Measurements from ENCODE around the gene AGBL4.

Gene AGBL4

DNA sequence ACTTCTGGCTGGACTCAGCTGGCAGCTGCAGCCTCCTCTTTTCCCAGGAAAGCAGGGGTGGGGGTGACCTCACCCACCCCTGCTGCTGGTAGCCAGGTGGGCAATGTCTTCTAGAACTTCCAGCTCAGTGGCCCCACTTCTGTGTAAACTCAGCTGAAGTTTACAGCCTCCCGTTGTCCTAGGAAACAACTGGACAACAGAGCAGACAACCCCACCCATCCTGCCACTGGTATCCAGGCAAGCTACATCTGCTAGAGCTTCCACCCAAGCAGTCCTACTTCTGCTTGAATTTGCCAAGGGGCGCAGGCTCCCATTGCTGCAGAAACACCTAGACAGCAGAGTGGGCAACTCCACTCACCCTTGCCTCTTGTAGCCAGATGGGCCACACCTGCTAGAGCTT lies 937.4 kb downstream of the AGBL4 start:
- Histone ChIP-seq H3K36me3 (ENCODE audit: insufficient read depth, low read length) (no peaks in the 10 kb centered on the region), H3K4me1 (ENCODE audit: insufficient read depth, low read length) (no peaks in the 10 kb centered on the region), H3K9me3 (ENCODE audit: low read length) (no peaks in the 10 kb centered on the region), H3K27ac (ENCODE audit: low read depth, low read length) (no peak overlapping the region), H3K27me3 (ENCODE audit: control insufficient read depth in 1 of 2, insufficient read depth in 2 of 2, low read length in 2 of 2) (no peaks in the 10 kb centered on the region), H3K4me3 (ENCODE audit: low read depth in 1 of 2, low read length in 2 of 2) (no peak overlapping the region), H3K9ac (ENCODE audit: low read length) (no peak overlapping the region)

DNA sequence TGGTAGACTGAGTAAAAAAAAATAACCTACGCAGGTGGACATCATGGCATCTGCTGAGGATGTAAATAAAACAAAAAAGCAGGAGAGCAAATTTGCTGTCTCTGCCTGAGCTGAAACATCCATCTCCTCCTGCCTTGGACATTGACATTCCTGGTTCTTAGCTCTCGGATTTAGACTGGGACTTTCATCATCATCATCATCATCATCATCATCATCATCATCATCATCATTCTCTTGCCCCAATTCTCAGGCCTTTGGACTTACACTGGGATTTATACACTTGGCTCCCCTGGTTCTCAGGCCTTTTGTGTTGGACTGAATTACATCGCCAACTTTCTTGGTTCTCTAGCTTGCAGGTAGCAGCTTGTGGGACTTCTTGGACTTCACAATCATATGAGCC lies 938.7 kb downstream of the AGBL4 start:
- Histone ChIP-seq H3K9ac (ENCODE audit: low read length) (no peak overlapping the region), H3K27ac (ENCODE audit: low read depth, low read length) (no peak overlapping the region), H3K4me1 (ENCODE audit: insufficient read depth, low read length) (no peaks in the 10 kb centered on the region), H3K9me3 (ENCODE audit: low read length) (no peaks in the 10 kb centered on the region), H3K4me3 (ENCODE audit: low read depth in 1 of 2, low read length in 2 of 2) (no peak overlapping the region), H3K36me3 (ENCODE audit: insufficient read depth, low read length) (no peaks in the 10 kb centered on the region), H3K27me3 (ENCODE audit: control insufficient read depth in 1 of 2, insufficient read depth in 2 of 2, low read length in 2 of 2) (no peaks in the 10 kb centered on the region)

DNA sequence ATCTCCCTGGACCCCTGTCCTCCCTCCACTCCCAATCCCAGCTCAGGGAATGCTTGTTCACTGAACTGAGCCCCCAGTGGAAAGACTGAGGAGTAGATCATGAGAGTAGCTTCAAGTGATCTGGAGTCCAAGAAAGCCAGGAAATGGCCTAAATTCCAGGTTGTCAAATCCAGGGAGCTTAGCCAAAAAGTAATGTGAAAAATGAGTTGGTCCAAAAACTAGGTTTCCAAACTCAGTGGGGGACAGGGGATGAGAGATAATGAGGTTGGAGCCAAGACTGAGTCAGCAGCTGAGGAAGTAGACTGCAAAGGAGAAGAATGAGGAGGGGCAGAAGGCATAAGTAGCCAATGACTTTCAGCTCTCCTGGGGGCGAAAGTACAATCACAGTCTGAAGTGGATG lies 963.0 kb downstream of the AGBL4 start:
- no peaks in the 10 kb centered on the region for H3K27me3 ChIP-seq (ENCODE audit: control insufficient read depth in 1 of 2, insufficient read depth in 2 of 2, low read length in 2 of 2)
- H3K27ac ChIP-seq (ENCODE audit: low read depth, low read length) = no peak overlapping the region
- no peak overlapping the region for H3K9ac ChIP-seq (ENCODE audit: low read length)
- H3K36me3 ChIP-seq (ENCODE audit: insufficient read depth, low read length) = no peaks in the 10 kb centered on the region
- no peak overlapping the region for H3K4me3 ChIP-seq (ENCODE audit: low read depth in 1 of 2, low read length in 2 of 2)
- H3K9me3 ChIP-seq (ENCODE audit: low read length) = no peaks in the 10 kb centered on the region
- H3K4me1 ChIP-seq (ENCODE audit: insufficient read depth, low read length) = no peaks in the 10 kb centered on the region

DNA sequence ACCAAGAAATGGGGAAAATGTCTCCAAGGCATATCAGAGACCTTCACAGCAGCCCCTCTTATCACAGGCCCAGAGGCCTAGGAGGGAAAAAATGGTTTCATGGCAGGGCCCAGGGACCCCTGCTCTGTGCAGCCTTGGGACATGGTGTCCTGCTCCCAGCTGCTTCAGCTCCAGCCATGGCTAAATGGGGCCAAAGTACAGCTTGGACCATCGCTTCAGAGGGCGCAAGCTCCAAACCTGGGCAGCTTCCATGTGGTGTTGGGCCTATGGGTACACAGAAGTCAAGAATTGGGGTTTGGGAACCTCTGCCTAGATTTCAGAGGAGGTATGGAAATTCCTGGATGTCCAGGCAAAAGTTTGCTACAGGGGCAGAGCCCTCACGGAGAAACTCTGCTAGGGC lies 964.7 kb downstream of the AGBL4 start:
- H3K4me3 ChIP-seq (ENCODE audit: low read depth in 1 of 2, low read length in 2 of 2) = no peak overlapping the region
- H3K4me1 ChIP-seq (ENCODE audit: insufficient read depth, low read length) = no peaks in the 10 kb centered on the region
- H3K9ac ChIP-seq (ENCODE audit: low read length) = no peak overlapping the region
- H3K9me3 ChIP-seq (ENCODE audit: low read length) = no peaks in the 10 kb centered on the region
- H3K27ac ChIP-seq (ENCODE audit: low read depth, low read length) = no peak overlapping the region
- H3K36me3 ChIP-seq (ENCODE audit: insufficient read depth, low read length) = no peaks in the 10 kb centered on the region
- no peaks in the 10 kb centered on the region for H3K27me3 ChIP-seq (ENCODE audit: control insufficient read depth in 1 of 2, insufficient read depth in 2 of 2, low read length in 2 of 2)

DNA sequence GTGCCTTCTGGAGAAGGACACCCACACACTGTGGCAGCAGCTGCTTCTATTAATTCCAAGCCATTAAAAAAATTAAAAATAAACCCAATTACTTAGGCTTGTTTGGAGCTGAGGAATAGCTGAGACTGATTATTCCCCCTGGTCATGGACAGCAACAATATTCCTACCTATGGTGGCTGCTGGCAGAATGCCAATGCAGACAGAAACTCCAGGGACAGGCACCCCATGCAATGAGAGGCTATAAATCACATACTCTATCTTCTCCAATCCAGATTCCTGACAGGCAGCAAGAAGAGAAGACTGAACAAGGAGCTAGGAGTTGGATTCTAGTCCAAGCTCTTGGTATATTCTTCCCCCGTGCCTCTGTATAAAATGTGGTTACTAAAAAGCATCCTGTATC lies 971.7 kb downstream of the AGBL4 start:
- H3K9me3 ChIP-seq (ENCODE audit: low read length) = no peaks in the 10 kb centered on the region
- no peaks in the 10 kb centered on the region for H3K27me3 ChIP-seq (ENCODE audit: control insufficient read depth in 1 of 2, insufficient read depth in 2 of 2, low read length in 2 of 2)
- H3K27ac ChIP-seq (ENCODE audit: low read depth, low read length) = no peak overlapping the region
- no peaks in the 10 kb centered on the region for H3K36me3 ChIP-seq (ENCODE audit: insufficient read depth, low read length)
- no peak overlapping the region for H3K4me3 ChIP-seq (ENCODE audit: low read depth in 1 of 2, low read length in 2 of 2)
- H3K9ac ChIP-seq (ENCODE audit: low read length) = no peak overlapping the region
- no peaks in the 10 kb centered on the region for H3K4me1 ChIP-seq (ENCODE audit: insufficient read depth, low read length)

DNA sequence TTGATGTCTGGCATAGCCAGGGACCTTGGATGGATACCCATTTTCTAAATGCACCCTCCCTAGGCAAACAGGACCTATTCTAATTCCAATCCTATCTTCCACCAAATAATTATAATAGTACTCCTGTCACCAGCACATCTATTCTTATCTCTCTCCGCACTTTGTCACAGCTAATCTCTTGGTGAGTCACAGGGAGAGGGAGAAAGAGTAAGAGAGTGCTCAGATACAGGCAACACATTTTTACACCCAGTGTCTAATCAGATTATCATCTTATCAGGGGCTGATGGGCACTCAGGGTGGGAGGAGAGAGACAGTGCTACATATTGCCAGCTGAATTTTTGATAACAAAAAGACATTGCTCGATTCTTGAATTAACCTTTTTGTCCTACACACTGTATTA lies 972.1 kb downstream of the AGBL4 start:
- H3K4me3 ChIP-seq (ENCODE audit: low read depth in 1 of 2, low read length in 2 of 2) = no peak overlapping the region
- H3K27me3 ChIP-seq (ENCODE audit: control insufficient read depth in 1 of 2, insufficient read depth in 2 of 2, low read length in 2 of 2) = no peaks in the 10 kb centered on the region
- H3K9me3 ChIP-seq (ENCODE audit: low read length) = no peaks in the 10 kb centered on the region
- no peaks in the 10 kb centered on the region for H3K4me1 ChIP-seq (ENCODE audit: insufficient read depth, low read length)
- H3K9ac ChIP-seq (ENCODE audit: low read length) = no peak overlapping the region
- H3K36me3 ChIP-seq (ENCODE audit: insufficient read depth, low read length) = no peaks in the 10 kb centered on the region
- no peak overlapping the region for H3K27ac ChIP-seq (ENCODE audit: low read depth, low read length)

DNA sequence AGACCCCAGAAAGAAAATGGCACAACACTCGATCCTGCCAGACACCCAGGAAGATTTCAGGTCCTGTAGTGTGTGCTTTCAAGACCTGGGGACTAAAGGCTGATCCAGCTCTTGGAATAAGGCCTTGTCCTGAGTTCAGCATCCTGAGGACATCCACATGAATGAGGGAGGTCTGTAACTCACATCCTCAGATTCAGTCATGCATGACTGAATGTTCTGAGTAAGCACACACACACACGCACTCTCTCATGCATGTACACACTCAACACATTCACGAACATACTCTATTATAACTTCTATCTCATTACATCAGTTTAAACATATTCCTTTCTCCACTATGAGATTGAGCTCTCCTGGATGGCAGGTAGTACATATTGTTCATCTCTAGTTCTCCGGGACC lies 973.7 kb downstream of the AGBL4 start:
- no peak overlapping the region for H3K9ac ChIP-seq (ENCODE audit: low read length)
- no peaks in the 10 kb centered on the region for H3K27me3 ChIP-seq (ENCODE audit: control insufficient read depth in 1 of 2, insufficient read depth in 2 of 2, low read length in 2 of 2)
- H3K9me3 ChIP-seq (ENCODE audit: low read length) = no peaks in the 10 kb centered on the region
- no peak overlapping the region for H3K4me3 ChIP-seq (ENCODE audit: low read depth in 1 of 2, low read length in 2 of 2)
- no peaks in the 10 kb centered on the region for H3K36me3 ChIP-seq (ENCODE audit: insufficient read depth, low read length)
- H3K4me1 ChIP-seq (ENCODE audit: insufficient read depth, low read length) = no peaks in the 10 kb centered on the region
- H3K27ac ChIP-seq (ENCODE audit: low read depth, low read length) = no peak overlapping the region

DNA sequence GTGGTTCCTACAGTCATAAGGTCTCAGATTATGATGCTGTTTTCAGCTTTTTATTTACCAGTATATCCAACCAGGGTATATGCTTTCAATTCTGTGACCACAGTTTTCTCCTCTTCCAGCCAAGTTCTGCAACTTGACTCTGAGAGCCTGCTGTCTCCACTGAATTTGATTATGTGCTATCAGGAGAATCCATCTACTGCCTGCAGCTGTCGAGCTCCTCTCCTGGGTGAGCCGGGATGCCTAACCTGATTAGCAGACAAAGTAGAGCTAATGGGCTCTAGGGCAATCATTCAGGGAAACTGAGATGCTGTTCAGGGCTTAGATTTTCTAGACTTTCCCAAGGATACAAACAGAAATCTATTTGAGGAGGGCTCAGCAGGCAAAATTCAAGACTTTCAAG lies 975.6 kb downstream of the AGBL4 start:
- H3K27ac ChIP-seq (ENCODE audit: low read depth, low read length) = no peak overlapping the region
- H3K27me3 ChIP-seq (ENCODE audit: control insufficient read depth in 1 of 2, insufficient read depth in 2 of 2, low read length in 2 of 2) = no peaks in the 10 kb centered on the region
- no peak overlapping the region for H3K4me3 ChIP-seq (ENCODE audit: low read depth in 1 of 2, low read length in 2 of 2)
- no peak overlapping the region for H3K9ac ChIP-seq (ENCODE audit: low read length)
- H3K9me3 ChIP-seq (ENCODE audit: low read length) = no peaks in the 10 kb centered on the region
- no peaks in the 10 kb centered on the region for H3K36me3 ChIP-seq (ENCODE audit: insufficient read depth, low read length)
- no peaks in the 10 kb centered on the region for H3K4me1 ChIP-seq (ENCODE audit: insufficient read depth, low read length)

DNA sequence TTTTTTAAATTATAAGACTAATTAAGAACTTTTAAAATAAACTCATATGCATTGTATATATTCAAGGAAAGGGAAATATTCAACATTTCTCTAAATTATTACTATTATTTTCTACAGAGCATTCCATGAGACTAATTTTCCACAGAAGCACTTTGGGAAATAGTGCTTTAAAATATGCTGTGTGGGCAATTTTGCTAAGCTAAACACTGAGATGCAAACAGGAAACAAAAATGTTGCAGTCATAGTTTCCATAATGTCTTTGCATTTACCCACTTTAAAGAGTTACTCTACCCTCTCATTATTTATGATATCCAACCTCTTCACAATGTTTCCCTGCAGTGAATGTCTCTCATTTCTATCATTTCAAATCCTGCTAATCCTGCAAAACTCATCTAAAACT lies 977.4 kb downstream of the AGBL4 start:
- Histone ChIP-seq H3K27ac (ENCODE audit: low read depth, low read length) (no peak overlapping the region), H3K9ac (ENCODE audit: low read length) (no peak overlapping the region), H3K36me3 (ENCODE audit: insufficient read depth, low read length) (no peaks in the 10 kb centered on the region), H3K4me1 (ENCODE audit: insufficient read depth, low read length) (no peaks in the 10 kb centered on the region), H3K27me3 (ENCODE audit: control insufficient read depth in 1 of 2, insufficient read depth in 2 of 2, low read length in 2 of 2) (no peaks in the 10 kb centered on the region), H3K9me3 (ENCODE audit: low read length) (no peaks in the 10 kb centered on the region), H3K4me3 (ENCODE audit: low read depth in 1 of 2, low read length in 2 of 2) (no peak overlapping the region)

DNA sequence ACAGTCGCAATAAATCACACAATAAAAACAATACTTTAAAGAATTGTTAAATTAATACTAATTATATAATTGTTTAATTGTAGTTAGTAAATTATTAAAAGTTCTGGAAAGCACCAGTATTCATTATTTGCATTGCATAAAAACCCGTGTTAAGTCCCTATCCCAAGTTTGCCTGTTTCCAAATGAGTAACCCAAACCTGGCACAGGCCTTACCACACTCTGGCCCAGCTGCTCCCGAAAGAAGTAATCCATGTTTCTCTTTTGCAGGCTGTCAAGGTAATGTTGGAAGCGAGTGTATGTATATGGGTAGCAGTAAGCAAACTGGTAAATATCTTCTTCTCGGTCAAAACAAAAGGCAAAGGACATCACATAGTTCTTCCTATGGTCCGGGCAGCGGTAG lies 978.4 kb downstream of the AGBL4 start:
- Histone ChIP-seq H3K9ac (ENCODE audit: low read length) (no peak overlapping the region), H3K4me1 (ENCODE audit: insufficient read depth, low read length) (no peaks in the 10 kb centered on the region), H3K27me3 (ENCODE audit: control insufficient read depth in 1 of 2, insufficient read depth in 2 of 2, low read length in 2 of 2) (no peaks in the 10 kb centered on the region), H3K27ac (ENCODE audit: low read depth, low read length) (no peak overlapping the region), H3K9me3 (ENCODE audit: low read length) (no peaks in the 10 kb centered on the region), H3K4me3 (ENCODE audit: low read depth in 1 of 2, low read length in 2 of 2) (no peak overlapping the region), H3K36me3 (ENCODE audit: insufficient read depth, low read length) (no peaks in the 10 kb centered on the region)

DNA sequence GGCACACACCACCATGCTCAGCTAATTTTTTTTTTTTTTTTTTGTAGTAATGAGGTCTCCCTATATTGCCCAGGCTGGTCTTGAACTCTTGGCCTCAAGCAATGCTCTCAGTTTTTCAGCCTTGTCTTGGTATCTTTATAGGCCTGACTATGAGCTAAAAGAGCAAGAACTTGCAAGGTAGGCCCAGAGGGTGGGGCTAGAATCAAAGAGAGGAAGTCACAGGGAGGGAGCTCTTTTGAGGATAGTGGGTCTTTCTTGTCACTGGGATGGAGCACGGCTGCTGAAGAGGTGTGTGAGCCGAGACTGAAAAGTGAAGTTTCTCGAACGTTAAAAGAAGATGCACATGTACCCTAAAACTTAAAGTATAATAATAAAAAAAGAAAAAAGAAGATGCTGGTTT lies 987.1 kb downstream of the AGBL4 start:
- H3K4me3 ChIP-seq (ENCODE audit: low read depth in 1 of 2, low read length in 2 of 2) = no peak overlapping the region
- H3K4me1 ChIP-seq (ENCODE audit: insufficient read depth, low read length) = no peaks in the 10 kb centered on the region
- no peaks in the 10 kb centered on the region for H3K36me3 ChIP-seq (ENCODE audit: insufficient read depth, low read length)
- no peaks in the 10 kb centered on the region for H3K27me3 ChIP-seq (ENCODE audit: control insufficient read depth in 1 of 2, insufficient read depth in 2 of 2, low read length in 2 of 2)
- H3K9me3 ChIP-seq (ENCODE audit: low read length) = no peaks in the 10 kb centered on the region
- no peak overlapping the region for H3K27ac ChIP-seq (ENCODE audit: low read depth, low read length)
- H3K9ac ChIP-seq (ENCODE audit: low read length) = no peak overlapping the region

DNA sequence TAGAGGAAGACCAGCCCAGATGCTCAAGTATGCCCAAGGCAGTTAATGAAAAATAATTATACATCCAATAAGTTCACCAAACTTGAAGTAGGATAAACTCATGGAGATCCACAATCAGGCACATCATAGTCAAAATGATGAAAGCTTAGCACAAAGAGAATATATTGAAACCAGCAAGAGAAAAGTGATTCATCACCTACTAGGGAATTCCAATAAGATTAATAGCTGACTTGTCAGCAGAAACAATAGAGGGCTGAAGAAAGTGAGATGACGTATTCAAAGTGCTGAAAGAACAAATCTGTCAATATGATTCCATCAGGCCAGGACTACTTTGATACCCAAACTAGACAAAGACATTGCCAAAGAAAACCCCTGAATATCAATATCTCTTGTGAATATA lies 995.4 kb downstream of the AGBL4 start:
- H3K9me3 ChIP-seq (ENCODE audit: low read length) = no peaks in the 10 kb centered on the region
- no peak overlapping the region for H3K4me3 ChIP-seq (ENCODE audit: low read depth in 1 of 2, low read length in 2 of 2)
- no peak overlapping the region for H3K9ac ChIP-seq (ENCODE audit: low read length)
- H3K36me3 ChIP-seq (ENCODE audit: insufficient read depth, low read length) = no peaks in the 10 kb centered on the region
- no peaks in the 10 kb centered on the region for H3K27me3 ChIP-seq (ENCODE audit: control insufficient read depth in 1 of 2, insufficient read depth in 2 of 2, low read length in 2 of 2)
- H3K4me1 ChIP-seq (ENCODE audit: insufficient read depth, low read length) = no peaks in the 10 kb centered on the region
- H3K27ac ChIP-seq (ENCODE audit: low read depth, low read length) = no peak overlapping the region
